Muscle of arm (tissue), 12 donors: ENCODE data around the gene NSUN6. TPM values are rescaled to one million over a fixed set of nuclear protein-coding genes. Genes with fewer than 3 reads are reported as not detected.
A peak's percentile ranks its signal among the peaks of the same experiment; 100 is the strongest.
"Not testable (repeated sequence)": the region's sequence is repeated elsewhere in the genome, so short reads cannot be mapped to it uniquely, and the experiment has no call there.

Experiments used
- DNase-seq: peaks from one replicate; pipeline ENCODE4 v3.0.0-alpha.2; 2013
- polyA plus RNA-seq, 12 donors: library from polyadenylated mRNA; unstranded; fragments of 120-200 nt; gene quantifications; one replicate each; pipeline ENCODE4 v1.2.1, GENCODE V29; 2013; ENCODE audit not compliant: insufficient read length in 12 of 12

Gene NSUN6
- polyA plus RNA-seq, 12 donors, result 8.3 to 33.4 (median 15.3) TPM; not detected in 1

DNA sequence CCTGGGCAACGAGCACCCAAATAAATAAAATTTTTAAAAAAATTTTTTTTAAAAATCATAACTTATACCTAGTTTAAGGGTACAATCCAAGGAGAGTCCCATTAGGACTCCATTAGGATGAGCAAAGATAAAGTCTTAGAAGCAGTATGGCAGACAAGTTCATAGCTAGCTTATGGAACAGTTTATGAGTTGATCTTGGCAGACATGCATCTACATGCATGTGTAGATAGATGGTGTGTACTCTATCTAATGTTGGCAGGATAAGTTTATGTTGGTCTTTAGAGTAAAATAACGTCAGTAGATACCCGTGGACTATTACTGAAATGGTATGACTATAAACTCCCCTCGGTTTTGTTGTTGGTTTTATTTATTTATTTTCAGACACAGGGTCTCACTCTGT, 40.2 kb downstream of the NSUN6 start:
- no peak for DNase-seq

DNA sequence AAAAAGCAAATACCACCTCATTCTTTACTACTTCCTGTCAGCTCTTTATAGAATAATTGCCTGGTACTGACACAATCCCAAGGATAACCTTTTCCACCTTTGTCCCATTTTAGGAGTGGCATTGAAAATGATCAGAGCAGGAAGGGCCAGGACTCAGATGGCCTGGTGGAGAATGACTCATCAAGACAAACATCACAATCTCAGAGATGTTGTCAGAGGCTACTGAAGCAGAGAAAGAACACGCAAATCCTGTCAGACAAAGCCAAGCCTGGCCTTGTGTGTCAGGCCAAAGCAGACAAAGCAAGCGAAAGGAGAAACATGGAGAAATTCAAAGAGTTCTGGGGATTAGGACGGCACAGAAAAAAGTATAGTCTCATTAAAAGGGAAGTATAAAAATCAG, 40.9 kb downstream of the NSUN6 start:
- no peak for DNase-seq

DNA sequence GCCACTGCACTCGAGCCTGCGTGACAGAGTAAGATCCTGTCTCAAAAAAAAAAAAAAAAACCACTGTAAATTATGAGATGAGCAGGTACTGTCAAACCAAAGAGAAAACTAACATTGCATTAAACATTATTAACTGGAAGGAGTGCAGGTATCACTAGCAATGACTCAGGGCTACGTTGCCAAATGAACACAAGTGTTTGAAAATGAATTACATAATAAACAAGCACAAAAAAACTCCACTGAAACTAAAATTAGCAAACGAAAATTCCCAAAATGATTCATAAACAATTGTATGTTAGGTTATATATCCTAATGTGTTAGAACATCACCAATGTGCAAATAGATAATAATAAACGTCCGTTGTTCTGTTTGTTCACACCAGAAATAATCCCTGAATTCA, 42.8 kb downstream of the NSUN6 start:
- no peak for DNase-seq

DNA sequence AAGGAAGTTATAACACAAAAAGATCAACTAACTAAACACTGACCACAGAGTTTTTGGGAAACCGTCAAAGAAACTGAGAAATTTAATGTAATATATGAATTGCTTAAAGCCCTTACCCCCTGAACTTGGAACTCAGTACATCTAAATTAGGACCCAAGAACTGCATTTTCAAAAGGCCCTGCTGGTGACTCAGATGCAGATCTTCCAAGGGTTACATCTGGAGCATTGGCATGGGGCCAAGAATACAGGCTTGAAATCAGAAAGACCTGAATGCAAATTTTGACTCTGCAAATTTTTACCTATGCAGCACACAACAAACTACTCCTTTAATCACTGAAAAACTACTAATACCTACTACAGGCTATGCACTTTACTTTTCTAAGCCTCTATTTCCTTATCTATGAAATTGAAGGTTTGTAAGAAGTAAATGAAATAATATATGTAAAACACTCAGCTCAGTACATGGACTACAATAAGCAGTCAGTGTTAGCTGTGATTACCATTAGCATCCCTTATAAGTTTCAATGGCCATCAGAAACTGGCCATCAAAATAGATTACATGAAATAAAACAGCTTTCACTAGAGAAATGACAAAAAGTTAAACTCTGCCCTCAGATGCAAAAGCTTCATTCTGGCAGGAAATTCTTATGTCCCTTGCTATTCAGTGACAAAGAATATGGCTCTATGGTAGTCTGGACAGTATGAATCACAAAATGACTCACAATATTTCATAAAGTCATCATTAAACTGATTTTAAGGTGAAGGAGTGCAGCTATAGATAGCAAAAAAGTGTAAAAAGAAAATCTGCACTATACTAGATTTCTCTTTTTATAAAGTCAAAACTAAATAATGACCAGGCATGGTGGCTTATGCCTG, 43.6 kb downstream of the NSUN6 start:
- DNase-seq, result peak; percentile 41

DNA sequence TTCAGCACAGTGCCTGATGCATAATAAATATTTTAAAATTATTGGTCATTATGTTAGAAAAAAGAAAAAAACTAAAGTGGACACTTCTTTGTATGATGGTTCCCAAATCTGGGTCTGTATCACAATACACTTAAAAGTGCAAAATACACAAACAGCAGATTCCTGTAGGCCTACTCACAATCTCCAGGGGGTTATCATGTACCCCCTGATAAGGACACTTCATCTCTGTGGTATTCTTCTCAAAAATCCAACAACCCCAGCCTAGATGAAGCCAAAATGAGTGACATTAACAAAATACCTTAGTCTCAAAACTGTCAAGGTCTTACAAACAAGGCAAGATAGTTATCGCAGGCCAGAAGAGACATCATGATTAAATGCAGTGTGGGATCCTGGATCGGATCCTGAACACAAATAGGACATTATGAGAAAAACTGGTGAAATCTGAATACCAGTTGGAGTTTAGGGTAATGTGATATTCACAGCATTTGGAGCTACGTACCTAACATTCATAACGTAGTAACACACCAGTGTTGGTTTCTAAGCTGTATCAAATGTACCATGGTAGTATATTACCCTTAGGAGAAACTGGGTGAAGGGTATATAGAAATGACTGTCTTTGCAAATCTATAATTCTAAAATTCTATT, 45.2 kb downstream of the NSUN6 start:
- no peak for DNase-seq

DNA sequence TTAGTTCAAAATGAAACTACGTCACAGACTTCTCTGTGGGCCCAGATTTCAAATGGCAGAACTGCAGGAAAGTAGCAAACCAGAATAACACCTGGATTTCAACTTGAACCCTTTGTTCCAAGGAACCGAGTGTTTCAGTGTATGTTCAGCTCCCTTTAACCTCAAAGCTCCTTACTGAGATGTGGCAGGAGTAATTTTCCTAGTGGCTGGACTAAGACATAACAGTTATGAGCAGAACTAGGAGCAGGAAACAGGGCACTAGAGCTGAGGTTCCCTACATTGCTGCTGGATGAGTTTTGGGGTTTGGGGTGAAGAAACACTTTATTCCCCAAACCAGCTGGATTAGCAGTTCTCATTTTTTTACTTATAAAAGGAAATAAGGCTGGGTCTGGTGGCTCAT, 50.1 kb downstream of the NSUN6 start:
- no peak for DNase-seq

DNA sequence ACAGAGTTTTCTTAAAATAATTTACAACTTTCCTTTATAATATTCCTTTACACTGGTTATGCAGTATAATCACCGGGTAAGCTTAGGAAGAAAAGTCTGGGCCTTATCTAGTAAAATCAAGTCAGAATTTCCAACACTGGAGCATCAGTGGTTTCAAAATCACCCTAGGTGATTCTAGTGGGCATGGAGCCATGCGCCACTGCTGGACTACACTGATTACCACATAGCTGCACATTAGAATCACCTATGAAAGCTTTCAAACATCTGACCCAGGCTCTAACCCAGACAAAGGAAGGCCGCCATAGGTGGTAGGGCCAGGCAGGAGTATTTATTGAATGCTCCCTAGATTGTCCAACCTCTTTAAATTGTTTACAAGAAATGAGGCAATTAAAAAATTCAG, 52.0 kb downstream of the NSUN6 start:
- DNase-seq, result no peak

DNA sequence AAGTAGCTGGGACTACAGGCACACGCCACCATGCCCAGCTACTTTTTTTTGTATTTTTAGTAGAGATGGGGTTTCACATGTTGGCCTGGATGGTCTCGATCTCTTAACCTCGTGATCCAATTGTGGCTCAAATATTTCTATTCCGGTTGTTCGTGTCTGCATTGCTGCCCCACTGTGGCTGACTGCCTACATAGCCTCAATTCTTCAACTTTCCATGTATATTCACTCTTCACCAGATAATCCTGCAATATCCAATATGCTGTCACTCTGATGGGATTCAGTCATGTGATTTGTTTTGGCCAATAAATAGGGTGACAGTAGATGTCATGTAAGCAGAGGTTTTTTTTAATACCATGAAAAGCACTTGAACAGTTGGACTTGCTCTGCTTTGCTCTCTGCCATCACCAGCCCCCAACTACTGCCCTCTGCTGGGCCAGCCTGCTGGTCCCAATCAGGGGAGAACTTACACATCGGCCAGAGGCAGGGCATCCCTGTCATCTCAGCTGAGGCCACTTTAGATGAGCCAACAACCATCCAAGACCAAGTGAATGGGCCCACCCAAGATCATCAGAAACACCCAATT, 56.7 kb downstream of the NSUN6 start:
- DNase-seq, result no peak

DNA sequence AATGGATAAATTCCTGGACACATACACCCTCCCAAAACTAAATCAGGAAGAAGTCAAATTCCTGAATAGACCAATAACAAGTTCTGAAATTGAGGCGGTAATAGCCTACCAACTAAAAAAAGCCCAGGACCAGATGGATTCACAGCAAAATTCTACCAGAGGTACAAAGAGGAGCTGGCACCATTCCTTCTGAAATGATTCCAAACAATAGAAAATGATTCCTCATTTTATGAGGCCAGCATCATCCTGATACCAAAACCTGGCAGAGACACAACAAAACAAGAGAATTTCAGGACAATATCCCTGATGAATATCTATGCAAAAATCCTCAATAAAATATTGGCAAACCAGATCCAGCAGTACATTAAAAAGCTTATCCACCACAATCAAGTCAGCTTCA, 60.2 kb downstream of the NSUN6 start:
- not testable (repeated sequence) for DNase-seq

DNA sequence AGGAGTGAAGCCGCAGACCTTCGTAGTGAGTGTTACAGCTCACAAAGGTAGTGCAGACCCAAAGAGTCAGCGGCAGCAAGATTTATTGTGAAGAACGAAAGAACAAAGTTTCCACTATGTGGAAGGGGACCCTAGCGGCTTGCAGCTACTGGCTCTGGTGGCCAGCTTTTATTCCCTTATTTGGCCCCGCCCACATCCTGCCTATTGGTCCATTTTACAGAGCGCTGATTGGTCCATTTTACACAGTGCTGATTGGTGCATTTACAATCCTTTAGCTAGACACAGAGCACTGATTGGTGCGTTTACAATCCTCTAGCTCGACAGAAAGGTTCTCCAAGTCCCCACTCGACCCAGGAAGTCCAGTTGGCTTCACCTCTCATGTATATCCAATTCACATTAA, 64.8 kb downstream of the NSUN6 start:
- DNase-seq, result not testable (repeated sequence)

DNA sequence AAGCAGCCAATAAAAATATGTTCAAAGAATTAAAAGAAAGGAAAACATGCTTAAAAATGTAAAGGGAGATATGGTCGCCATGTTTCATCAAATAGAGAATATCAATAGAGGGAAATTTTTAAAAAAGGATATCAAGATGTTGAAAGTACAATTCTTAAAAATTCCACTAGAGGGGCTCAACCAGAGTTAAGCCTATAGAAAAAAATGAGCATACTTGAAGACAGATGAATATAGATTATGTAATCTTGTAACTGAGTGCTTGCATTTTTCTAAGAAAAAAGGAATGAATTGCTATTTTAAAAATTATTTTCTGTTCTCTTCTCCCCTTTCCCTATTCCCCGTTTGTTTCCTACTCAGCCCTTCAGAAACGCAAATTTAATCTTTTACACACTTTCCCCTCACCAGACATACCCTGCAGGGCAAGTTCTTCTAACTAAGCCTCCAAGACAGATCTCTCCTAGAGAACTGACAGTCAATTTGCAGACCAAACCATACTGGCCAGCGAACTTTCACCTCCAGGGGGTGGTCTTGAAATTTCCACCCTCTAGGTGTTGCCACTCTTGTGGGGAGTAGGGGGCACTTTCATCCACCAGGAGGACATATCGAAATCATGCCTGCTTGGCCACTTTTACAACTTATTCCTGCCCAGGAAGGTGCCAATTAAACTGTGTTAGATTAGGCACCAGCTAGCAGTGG, 67.7 kb downstream of the NSUN6 start:
- DNase-seq, result no peak

DNA sequence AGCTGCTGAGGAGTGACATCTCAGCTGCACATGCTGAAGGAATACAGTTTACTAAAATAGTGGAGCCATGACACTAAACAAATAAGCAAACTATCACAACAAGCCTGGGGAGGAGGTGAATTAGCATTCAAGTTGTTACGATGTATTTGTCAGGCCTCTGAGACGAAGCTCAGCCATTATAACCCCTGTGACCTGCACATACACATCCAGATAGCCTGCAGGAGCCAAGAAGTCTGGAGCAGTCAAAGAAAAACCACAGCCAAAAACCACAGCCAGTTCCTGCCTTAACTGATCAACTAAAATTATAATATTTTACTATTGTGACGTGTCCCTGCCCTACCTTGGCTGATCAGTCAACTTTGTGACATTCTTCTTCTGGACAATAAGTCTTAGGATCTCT, 68.6 kb downstream of the NSUN6 start:
- no peak for DNase-seq

DNA sequence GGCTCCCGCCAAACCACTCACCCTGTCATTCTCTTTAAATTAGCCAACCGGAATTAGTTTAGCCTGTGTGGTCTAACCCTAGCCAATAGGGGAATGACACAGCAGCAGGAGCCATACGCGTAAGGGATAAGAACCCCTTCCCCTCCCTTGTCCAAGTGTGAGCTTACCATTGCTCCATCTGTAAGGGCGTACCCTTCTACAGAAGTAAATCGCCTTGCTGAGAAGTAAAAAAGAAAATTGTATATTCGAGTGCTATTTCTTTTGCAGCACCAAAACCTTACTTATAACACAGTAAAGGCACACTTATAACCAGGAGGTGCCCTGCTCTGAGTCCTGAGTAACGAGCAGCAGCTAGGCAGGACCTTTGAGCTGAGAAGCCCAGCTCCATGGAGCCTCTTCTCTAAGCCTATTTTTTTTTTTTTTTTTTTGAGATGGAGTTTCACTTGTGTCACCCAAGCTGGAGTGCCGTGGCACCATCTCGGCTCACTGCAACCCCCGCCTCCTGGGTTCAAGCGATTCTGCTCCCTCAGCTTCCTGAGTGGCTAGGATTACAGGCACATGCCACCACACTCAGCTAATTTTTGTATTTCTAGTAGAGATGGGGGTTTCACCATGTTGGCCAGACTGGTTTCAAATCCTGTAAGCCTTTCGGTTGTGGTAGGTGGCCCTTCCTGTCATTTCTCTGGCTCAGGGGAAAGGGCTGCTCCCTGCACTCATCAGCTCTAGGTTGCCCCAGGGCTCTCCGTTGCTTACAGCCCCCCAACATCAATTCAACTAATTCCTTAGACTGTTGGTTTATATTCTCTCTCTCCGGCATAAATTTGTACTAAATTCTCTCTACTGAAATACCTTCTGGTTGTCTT, 73.3 kb downstream of the NSUN6 start:
- DNase-seq, result no peak

DNA sequence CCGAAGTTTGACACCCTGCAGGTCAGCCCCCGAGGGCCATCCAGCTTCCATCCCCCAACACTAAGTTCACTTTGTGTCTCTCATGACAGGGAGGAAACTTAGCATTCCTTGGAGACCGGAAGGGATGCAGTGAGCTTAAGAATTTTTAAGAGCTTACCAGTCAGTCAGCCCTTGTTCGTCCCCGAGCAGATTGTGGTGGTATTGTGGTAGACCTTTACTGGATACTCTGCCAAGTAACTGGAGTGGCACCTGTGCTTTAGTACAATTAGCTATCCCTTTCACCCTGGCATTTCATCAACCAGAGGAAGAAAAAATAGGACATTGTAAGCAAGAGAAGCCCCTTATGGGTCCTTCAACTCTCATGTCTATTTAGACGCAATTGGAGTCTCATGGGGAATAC, 74.8 kb downstream of the NSUN6 start:
- no peak for DNase-seq

DNA sequence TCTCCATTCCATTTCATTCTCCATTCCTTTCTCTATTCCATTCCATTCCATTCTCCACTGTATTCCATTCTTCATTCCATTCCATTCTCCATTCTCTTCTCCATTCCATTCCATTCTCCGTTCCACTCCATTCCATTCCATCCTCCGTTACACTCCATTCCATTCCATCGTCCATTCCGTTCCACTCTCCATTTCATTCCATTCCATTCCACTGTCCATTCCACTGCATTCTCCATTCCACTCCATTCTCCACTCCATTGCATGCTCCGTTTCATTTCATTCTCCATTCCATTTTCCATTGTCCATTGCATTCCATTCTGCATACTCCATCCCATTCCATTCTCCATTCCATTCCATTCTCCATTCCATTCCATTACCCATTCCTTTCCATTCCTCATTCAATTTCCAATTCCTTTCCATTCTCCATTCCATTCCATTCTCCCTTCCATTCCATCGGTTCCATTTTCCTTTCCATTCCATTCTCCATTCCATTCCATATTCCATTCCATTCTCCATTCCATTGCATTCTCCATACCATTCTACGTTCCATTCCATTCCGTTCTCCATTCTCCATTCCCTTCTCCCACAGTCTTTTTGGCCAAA, 78.3 kb downstream of the NSUN6 start:
- DNase-seq, result no peak

DNA sequence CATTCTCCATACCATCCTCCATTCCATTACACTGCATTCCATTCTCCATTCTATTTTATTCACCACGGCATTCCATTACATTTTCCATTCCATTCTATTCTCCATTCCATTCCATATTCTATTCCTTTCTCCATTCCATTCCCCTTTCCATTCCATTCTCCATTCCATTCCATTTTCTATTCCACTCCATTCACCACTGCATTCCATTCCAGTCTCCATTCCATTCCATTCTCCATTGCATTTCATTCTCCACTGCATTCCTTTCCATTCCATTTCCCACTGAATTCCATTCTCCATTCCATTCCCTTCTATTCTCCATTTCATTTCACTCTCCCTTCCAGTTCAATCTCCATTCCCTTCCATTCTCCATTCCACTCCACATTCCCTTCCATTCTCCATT, 79.6 kb downstream of the NSUN6 start:
- DNase-seq, result no peak

DNA sequence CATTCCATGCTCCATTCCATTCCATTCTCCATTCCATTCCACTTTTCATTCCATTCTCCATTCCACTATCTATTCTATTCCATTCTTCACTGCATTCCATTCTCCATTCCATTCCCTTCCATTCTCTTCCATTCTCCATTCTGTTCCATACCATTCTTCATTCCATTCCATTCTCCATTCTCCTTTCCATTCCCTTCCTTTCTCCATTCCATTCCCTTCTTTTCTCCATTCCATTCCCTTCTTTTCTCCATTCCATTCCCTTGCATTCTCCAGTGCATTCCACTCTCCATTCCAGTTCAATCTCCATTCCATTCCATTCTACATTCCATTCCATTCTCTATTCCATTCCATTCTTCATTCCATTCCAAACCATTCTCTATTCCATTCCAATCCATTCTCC, 80.3 kb downstream of the NSUN6 start:
- no peak for DNase-seq

DNA sequence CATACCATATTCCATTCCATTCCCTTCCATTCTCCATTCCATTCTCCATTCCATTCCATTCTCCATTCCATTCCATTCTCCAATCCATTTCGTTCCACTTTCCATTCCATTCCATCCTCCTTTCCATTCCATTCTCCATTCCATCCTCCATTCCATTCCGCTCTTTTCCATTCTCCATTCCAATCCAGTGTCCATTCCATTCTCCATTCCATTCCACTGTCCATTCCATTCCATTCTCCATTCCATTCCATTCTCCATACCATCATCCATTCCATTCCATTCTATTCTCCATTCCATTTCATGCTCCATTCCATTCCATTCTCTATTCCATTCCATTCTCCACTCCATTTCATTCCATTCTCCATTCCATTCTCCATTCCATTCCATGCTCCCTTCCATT, 81.0 kb downstream of the NSUN6 start:
- DNase-seq, result not testable (repeated sequence)

DNA sequence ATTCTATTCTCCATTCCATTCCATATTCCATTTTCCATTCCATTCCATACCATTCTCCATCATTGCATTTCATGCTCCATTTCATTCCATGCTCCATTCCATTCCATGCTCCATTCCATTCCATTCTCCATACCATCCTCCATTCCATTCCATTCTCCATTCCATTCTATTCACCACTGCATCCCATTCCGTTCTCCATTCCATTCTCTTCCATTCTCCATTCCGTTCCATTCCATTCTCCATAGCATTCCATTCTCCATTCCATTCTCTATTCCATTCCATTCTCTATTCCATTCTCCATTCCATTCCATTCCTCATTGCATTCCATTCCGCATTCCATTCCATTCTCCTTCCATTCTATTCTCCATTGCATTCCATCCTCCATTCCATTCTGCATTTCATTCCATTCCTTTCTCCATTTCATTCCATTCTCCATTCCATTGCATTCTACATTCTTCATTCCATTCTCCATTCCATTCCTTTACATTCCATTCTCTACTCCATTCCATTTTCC, 84.0 kb downstream of the NSUN6 start:
- no peak for DNase-seq

DNA sequence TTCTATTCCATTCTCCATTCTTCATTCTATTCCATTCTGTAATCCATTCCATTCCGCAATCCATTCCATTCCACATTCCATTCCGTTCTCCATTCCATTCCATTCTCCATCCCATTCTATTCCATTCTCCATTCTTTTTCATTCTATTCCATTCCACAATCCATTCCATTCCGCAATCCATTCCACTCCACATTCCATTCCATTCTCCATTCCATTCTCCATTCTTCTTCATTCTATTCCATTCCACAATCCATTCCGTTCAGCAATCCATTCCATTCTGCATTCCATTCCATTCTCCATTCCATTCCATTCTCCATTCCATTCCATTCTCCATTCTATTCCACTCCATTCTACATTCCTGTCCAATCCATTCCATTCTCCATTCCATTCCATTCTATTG, 85.2 kb downstream of the NSUN6 start:
- DNase-seq, result no peak

DNA sequence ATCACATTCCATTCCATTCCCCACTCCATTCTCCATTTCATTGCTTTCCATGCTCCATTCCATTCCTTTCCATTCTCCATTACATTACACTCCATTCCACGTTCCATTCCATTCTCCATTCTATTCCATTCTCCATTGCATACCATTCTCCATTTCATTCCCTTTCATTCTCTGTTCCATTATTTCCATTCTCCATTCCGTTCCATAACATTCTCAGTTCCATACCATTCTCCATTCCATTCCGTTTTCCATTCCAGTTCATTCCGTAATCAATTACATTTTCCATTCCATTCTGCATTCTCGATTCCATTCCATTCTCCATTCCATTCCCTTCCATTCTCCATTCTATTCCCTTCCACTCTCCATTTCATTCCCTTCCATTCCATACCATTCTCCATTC, 86.4 kb downstream of the NSUN6 start:
- DNase-seq, result no peak
